SK-N-MC (cell line): ENCODE results near the gene TPRX2.

Source experiments
- EZH2 ChIP-seq: fragments of 200-600 bp; sonication (generic); IDR thresholded peaks from one replicate; pipeline ENCODE4 v1.6.1; 2017; ENCODE audit warnings: antibody characterized with exemption
- POLR2AphosphoS5 ChIP-seq: IDR thresholded peaks from 2 replicates; pipeline ENCODE4 v1.6.1; 2012; ENCODE audit warnings: mild to moderate bottlenecking, low read depth, low read length, borderline replicate concordance

GRCh38 chr19:47854459-47854858 lies 4.6 kb upstream of the TPRX2 start:
- TF ChIP-seq EZH2, result no peak
- no peak for TF ChIP-seq POLR2AphosphoS5
